PC-3 (cell line): ENCODE measurements around the gene TSPYL2. TPM values are rescaled to one million over a fixed set of nuclear protein-coding genes. Genes with fewer than 3 reads are reported as not detected.

Experiments
- ATAC-seq: fragments of 200-7000 bp; cut with Tn5 transposase; 2 replicates; pipeline ENCODE4 v1.9.1; 2020; ENCODE audit warnings: mild to moderate bottlenecking, moderate library complexity
- BruUV-seq: library from RNA; stranded (reverse); fragments of 400-500 nt; replicated peaks from 2 replicates; lab custom pipeline; 2021; lab: Mats Ljungman, UMichigan
- CTCF ChIA-PET: fragments of 300-600 bp; sonication (Branson Sonifier 250); formaldehyde crosslinking; loops from one replicate; lab custom pipeline; 2022; ENCODE audit warnings: antibody characterized with exemption; lab: Charles Lee
- POLR2A ChIA-PET: fragments of 300-600 bp; sonication (Branson Sonifier 250); formaldehyde crosslinking; loops from one replicate; lab custom pipeline; 2022; ENCODE audit warnings: antibody characterized with exemption; ENCODE audit not compliant: unreplicated experiment; lab: Charles Lee
- DNase-seq: peaks from one replicate; pipeline ENCODE4 v3.0.0-alpha.2; 2015
- H2AFZ ChIP-seq: fragments of 300-600 bp; sonication (generic); 2 replicates; pipeline ENCODE4 v1.6.0; 2016; ENCODE audit warnings: antibody characterized with exemption, low read length
- H3F3A ChIP-seq: fragments of 300-600 bp; sonication (generic); one replicate; pipeline ENCODE4 v1.6.0; 2017; ENCODE audit warnings: antibody characterized with exemption, low read length, control low read depth, mild to moderate bottlenecking; ENCODE audit not compliant: unreplicated experiment
- H3K27ac ChIP-seq: fragments of 300-600 bp; sonication (generic); 2 replicates; pipeline ENCODE4 v1.5.1; 2016; ENCODE audit warnings: mild to moderate bottlenecking, low read length
- H3K27me3 ChIP-seq: fragments of 300-600 bp; sonication (generic); 2 replicates; pipeline ENCODE4 v1.6.1; 2016; ENCODE audit warnings: low read length, mixed read lengths
- H3K36me3 ChIP-seq: fragments of 300-600 bp; sonication (generic); 2 replicates; pipeline ENCODE4 v1.6.1; 2016; ENCODE audit warnings: low read depth, mixed run types, low read length, mixed read lengths
- H3K4me1 ChIP-seq: fragments of 300-600 bp; sonication (generic); 2 replicates; pipeline ENCODE4 v1.5.1; 2016; ENCODE audit warnings: low read length; ENCODE audit not compliant: insufficient read depth
- H3K4me2 ChIP-seq: fragments of 300-600 bp; sonication (generic); 2 replicates; pipeline ENCODE4 v1.6.0; 2016; ENCODE audit warnings: low read length
- H3K4me3 ChIP-seq: fragments of 300-600 bp; sonication (generic); 2 replicates; pipeline ENCODE4 v1.5.1; 2016; ENCODE audit warnings: mild to moderate bottlenecking, low read length, mixed read lengths
- H3K79me2 ChIP-seq: fragments of 300-600 bp; sonication (generic); 2 replicates; pipeline ENCODE4 v1.6.1; 2017; ENCODE audit warnings: low read length, mixed read lengths
- H3K9ac ChIP-seq: fragments of 300-600 bp; sonication (generic); 2 replicates; pipeline ENCODE4 v1.6.0; 2016; ENCODE audit warnings: mild to moderate bottlenecking, low read length
- H3K9me2 ChIP-seq: fragments of 300-600 bp; sonication (generic); replicated peaks from 2 replicates; pipeline ENCODE4 v1.6.1; 2016; ENCODE audit warnings: mixed run types, low read length, mixed read lengths
- H3K9me3 ChIP-seq: fragments of 300-600 bp; sonication (generic); 2 replicates; pipeline ENCODE4 v1.6.1; 2016; ENCODE audit warnings: low read length, mixed read lengths
- H4K20me1 ChIP-seq: fragments of 300-600 bp; sonication (generic); 2 replicates; pipeline ENCODE4 v1.6.1; 2016; ENCODE audit warnings: low read length, mixed read lengths
- EZH2 ChIP-seq: fragments of 300-600 bp; sonication (generic); IDR thresholded peaks from one replicate; pipeline ENCODE4 v1.6.1; 2017; ENCODE audit warnings: antibody characterized with exemption, mild to moderate bottlenecking, low read length; ENCODE audit not compliant: unreplicated experiment
- EZH2phosphoT487 ChIP-seq: fragments of 300-600 bp; sonication (generic); IDR thresholded peaks from 2 replicates; pipeline ENCODE4 v1.6.1; 2018; ENCODE audit warnings: mild to moderate bottlenecking, antibody characterized with exemption, low read length, borderline replicate concordance
- intact Hi-C: fragments of 100-400 bp; cut with micrococcal nuclease; formaldehyde crosslinking; loops from 2 replicates; pipeline ENCODE4 v1.9.0; 2023
- total RNA-seq: library from RNA; depleted of rRNA; stranded (reverse); fragments of >200 nt; gene quantifications from 2 replicates; pipeline ENCODE4 v1.2.3, GENCODE V29; 2014; rRNA removed
- TF ChIP-seq, protein P1 (sequence below): fragments of 300-600 bp; sonication (generic); conservative IDR thresholded peaks from 2 replicates; pipeline ENCODE4 v1.5.1; 2017; ENCODE audit warnings: antibody characterized with exemption, low read depth, mild to moderate bottlenecking, low read length

The TSPYL2 gene
- total RNA-seq, 1 experiment from 2014 or later: 22.4 TPM

DNA sequence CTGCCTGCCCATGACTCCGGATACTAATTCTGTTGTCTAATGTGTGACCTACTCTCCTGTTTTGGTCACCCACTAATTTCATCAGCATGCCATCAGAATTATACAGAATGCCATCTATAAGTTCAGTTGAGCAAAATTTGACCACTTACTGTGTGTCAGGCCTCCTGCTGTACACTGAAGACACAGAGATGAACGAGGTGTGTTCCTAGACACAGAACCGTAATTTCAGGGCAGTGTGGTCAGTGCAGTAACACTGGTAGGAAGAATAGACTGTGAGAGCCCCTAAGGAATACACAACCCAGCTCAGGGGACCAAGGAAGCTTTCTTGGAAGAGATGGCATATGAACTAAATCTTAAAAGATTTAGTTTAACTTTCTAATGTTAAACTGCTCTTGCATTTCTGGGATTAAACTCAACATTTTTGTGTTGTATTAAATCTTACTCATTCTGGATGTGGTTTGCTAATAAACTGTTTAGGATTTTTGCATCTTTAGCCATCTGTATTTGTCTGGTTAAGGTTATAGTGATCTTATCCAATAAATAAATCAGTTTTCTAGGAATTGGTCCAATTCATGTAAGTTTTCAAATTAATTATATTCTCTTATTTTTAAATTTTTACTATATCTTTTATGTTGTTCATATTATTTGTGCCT, 46.1 kb downstream of the TSPYL2 start:
- Histone ChIP-seq H3F3A (no peaks in the 10 kb centered on the region), H3K4me3 (no peak overlapping the region), H2AFZ (no peak overlapping the region), H3K9ac (no peak overlapping the region), H3K4me2 (peak overlapping the region; percentile 46), H3K27me3 (no peaks in the 10 kb centered on the region), H3K79me2 (peaks cover 16% of the 10 kb centered on the region; the same call in 1 of the 2 replicates), H3K36me3 (no peaks in the 10 kb centered on the region), H3K4me1 (peaks cover 26% of the 10 kb centered on the region), H3K9me2 (no peaks in the 10 kb centered on the region), H3K27ac (peak overlapping the region; percentile 41), H4K20me1 (no peaks in the 10 kb centered on the region), H3K9me3 (no peaks in the 10 kb centered on the region)
- peak; percentile 46 for DNase-seq
- POLR2A ChIA-PET: no interaction called here
- BruUV-seq: no TSS peak
- peak; percentile 84 for ATAC-seq
- intact Hi-C loops: loop anchor here (2.0 kb wide), 1 partner anchor 59 kb away; no protein-coding TSS in a partner anchor
- CTCF ChIA-PET: no interaction called here
- TF ChIP-seq, protein P1, sequence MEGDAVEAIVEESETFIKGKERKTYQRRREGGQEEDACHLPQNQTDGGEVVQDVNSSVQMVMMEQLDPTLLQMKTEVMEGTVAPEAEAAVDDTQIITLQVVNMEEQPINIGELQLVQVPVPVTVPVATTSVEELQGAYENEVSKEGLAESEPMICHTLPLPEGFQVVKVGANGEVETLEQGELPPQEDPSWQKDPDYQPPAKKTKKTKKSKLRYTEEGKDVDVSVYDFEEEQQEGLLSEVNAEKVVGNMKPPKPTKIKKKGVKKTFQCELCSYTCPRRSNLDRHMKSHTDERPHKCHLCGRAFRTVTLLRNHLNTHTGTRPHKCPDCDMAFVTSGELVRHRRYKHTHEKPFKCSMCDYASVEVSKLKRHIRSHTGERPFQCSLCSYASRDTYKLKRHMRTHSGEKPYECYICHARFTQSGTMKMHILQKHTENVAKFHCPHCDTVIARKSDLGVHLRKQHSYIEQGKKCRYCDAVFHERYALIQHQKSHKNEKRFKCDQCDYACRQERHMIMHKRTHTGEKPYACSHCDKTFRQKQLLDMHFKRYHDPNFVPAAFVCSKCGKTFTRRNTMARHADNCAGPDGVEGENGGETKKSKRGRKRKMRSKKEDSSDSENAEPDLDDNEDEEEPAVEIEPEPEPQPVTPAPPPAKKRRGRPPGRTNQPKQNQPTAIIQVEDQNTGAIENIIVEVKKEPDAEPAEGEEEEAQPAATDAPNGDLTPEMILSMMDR: no peak
- TF ChIP-seq EZH2: no peak
- TF ChIP-seq EZH2phosphoT487: no peak

DNA sequence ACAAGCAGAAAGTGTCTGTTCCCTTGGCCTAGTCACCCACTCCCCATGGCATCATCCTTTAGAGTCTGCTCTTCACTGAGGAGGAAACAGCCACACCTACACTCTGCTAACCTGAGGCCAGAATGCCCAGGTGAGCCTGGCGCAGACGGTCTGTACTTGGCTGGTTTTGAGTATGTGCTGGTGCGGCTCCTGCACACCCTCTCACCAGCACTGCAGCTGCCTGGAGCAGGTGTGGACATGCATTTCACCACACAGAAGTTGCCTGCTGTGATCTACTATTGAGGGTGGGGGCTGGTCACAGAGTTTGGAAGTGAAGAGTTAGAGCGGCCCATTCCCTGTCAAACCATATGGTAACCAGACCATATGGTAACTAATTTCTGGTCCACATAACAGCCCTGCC, 51.2 kb downstream of the TSPYL2 start:
- TF ChIP-seq EZH2phosphoT487: no peak
- no peak for TF ChIP-seq EZH2

DNA sequence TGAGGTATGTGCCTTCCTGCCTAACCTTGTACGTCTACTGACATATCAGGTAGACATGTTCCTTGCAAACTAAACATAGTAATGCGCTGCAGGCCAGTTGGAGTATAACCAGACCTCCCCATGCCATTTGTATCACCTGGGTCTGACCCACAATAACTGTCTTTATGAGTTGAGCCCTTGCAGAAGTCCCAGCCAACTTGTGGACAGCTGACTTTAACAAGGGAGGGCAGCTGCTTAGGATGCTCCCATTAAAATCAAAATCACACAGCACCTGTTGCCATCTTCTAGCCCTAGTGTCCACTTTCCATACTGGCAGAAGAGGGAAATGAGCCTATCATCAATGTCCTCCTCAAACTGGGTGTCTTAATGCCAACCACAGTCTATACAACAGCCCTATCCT, 53.4 kb downstream of the TSPYL2 start:
- DNase-seq (no peak), ATAC-seq (no peak)
- Histone ChIP-seq H3K4me1 (no peaks in the 10 kb centered on the region), H3K27me3 (no peaks in the 10 kb centered on the region), H3F3A (no peaks in the 10 kb centered on the region), H3K9me2 (no peaks in the 10 kb centered on the region), H4K20me1 (no peaks in the 10 kb centered on the region), H3K36me3 (no peaks in the 10 kb centered on the region), H3K27ac (no peak overlapping the region), H2AFZ (no peak overlapping the region), H3K79me2 (no peaks in the 10 kb centered on the region), H3K9ac (no peak overlapping the region), H3K4me3 (no peak overlapping the region), H3K9me3 (no peaks in the 10 kb centered on the region), H3K4me2 (no peak overlapping the region)
- ChIA-PET CTCF (no interaction called here), POLR2A (no interaction called here)
- intact Hi-C loops: no loop called here
- no TSS peak for BruUV-seq
- TF ChIP-seq EZH2 (no peak), EZH2phosphoT487 (no peak)
- TF ChIP-seq, protein P1: no peak

More for the DNA sequence above, 51.2 kb downstream of the TSPYL2 start:
- no TSS peak for BruUV-seq
- Histone ChIP-seq H3K4me2 (no peak overlapping the region), H3K4me3 (no peak overlapping the region), H3K9me3 (no peaks in the 10 kb centered on the region), H3K4me1 (peaks cover under 1% of the 10 kb centered on the region; the same call in 1 of the 2 replicates), H3K27me3 (no peaks in the 10 kb centered on the region), H3K9me2 (no peaks in the 10 kb centered on the region), H3F3A (no peaks in the 10 kb centered on the region), H3K36me3 (no peaks in the 10 kb centered on the region), H3K27ac (no peak overlapping the region), H3K9ac (no peak overlapping the region), H3K79me2 (no peaks in the 10 kb centered on the region), H4K20me1 (no peaks in the 10 kb centered on the region), H2AFZ (no peak overlapping the region)
- intact Hi-C loops: no loop called here
- POLR2A ChIA-PET: no interaction called here
- DNase-seq (no peak), ATAC-seq (no peak)
- CTCF ChIA-PET: no interaction called here

Other genes with a start within 250 kb of the TSPYL2 start
- gene XAGE3, start 214.3 kb upstream of the TSPYL2 start, total RNA-seq: not detected in 2 replicates
- 35.1 and 45.5 TPM in 2 replicates for gene FAM156B, start 185.0 kb upstream of the TSPYL2 start, total RNA-seq
- 8.2 and 21.1 TPM in 2 replicates for gene FAM156A, start 123.8 kb upstream of the TSPYL2 start, total RNA-seq
- 1.6 and 2.2 TPM in 2 replicates for gene GPR173, start 33.6 kb upstream of the TSPYL2 start, total RNA-seq
- gene KANTR, start 11.8 kb downstream of the TSPYL2 start, total RNA-seq: 9.3 and 9.7 TPM in 2 replicates
- 89.8 and 159 TPM in 2 replicates for gene KDM5C, start 142.8 kb downstream of the TSPYL2 start, total RNA-seq
- 8.5 and 19.3 TPM in 2 replicates for gene IQSEC2, start 199.2 kb downstream of the TSPYL2 start, total RNA-seq